ENCODE data around the gene PIGQ.

DNA sequence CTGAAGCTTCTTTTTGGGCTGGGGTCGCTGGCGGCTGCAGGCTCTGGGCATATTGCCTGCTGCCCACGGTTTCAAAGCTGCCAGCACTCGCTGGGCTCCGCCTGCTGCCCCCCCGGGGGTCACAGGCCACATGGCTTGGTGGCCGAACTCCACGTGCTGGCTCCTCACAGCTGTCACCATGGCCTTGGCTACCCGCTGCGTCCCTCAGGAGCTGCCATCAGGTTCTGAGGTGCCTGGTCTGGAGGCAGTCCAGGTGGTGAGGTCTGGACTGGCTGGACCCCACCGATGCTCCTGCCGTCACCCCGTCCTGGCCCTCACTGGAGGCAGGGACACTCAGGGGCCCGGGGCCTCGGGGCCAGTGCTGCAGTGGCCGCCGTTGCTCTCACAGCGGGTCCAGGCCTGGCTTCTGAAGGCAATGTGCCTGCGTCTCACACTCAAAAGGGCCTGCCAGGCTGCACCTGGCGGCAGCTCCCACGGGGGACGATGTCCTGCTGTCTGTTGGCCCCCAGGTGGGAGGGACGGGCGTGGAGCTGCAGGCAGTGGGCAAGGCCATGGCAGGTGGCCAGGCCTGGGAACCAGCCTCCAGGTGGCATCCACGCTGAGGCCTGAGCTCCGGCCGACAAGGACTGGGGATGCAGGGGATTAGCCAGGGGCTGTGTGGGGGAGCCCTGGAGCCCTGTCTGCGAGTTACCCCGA is 29.0 kb upstream of the PIGQ start:
- TF ChIP-seq CTCF (conservative IDR thresholded peaks at IDR 0.05 in 1 of 2, IDR thresholded peaks at IDR 0.05 in 1 of 2; ENCODE audit: extremely low read depth in 1 of 2, insufficient read depth in 1 of 2, low read depth in 1 of 2, low read length in 2 of 2) = no peak
- no peak for TF ChIP-seq EZH2 (IDR thresholded peaks at IDR 0.05; ENCODE audit: borderline replicate concordance, low read length)

Measured in mammary epithelial cell (primary cell).